Inflammatory macrophage (primary cell): ENCODE data around the gene REV1.
"Not testable (repeated sequence)": the region's sequence is repeated elsewhere in the genome, so short reads cannot be mapped to it uniquely, and the experiment has no call there.

Experiments used
- DNase-seq, 2 donors: peaks; one replicate each; pipeline ENCODE4 v3.0.0-alpha.2; 2020 to 2022
- total RNA-seq, 18 experiments: gene quantifications; one replicate each; lab custom pipeline; 2026; ENCODE audit warnings: mixed read lengths in 6 of 18, inconsistent platforms in 2 of 18; lab: John Stamatoyannopoulos, UW

The REV1 gene
- total RNA-seq: 15.7 to 39.9 (median 30.8) reads per million in 18 experiments

DNA sequence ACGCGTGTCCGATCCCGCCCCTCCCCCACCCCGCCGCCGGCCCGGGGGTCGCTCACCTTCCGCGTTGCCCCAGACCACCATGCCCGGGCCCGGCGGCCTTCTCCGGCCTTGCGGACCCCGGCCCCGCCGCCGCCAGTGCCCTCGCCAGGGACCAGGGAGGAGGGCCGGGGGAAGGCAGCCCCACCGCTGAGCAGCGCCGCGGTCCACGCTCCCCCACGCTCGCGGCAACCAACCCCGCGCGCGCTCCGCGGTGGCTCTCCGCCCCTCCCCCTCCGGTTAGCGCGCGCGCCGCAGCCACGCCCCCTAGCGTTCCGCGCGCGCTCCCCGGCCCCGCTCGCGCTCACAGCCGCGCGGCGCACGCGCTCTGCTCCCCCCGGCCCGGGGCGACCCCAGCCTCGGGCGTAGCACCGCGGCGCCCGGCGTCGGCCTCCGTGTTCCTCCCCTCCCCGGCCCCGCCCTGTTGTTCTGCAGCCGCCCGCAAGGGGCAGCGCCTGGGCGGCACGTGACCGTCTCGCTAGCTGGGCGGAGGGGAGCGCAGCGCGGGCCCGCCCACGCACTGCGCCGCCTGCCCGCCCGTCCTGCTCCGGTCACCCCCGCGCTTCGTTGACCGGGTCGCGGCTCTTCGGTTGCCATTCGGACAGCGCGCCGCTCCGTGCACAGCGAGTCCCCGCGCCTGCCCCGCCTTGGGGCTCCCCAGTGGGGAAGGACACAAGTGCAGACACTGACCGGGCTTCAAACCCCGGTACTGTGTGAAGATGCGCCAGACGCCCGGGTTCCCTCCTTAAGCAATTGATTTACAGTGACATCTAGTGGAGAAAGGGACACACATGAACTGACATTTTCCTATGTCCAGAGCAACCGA, at the start of gene REV1:
Gene REV1 (minus strand): TSS at position 257 of the 862 bp plus-strand sequence. CDS start 25,042 bp downstream, outside the sequence.
- DNase-seq: peak; percentile 96 to 97

- DNase-seq: no peak
These were observed 48.2 kb upstream of the REV1 start for GRCh38 chr2:99537910-99538485.

DNA sequence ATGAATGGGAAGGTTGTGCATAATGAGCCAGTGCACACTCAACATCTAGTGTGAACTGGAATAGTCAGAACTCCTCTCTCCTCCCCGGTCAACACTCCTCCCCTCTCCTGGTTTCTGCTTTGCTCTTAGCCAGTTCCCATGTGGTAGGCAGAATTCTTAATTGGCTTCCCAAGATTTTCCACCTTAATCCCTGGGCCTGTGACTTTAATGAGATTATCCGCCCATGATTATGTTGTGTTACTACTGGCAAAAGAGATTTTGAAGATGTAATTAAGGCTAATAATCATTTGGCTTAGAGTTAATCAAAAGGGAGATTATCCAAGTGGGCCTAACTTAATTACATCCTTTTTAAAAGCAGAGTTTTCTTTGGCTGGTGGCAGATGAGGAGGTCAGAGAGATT, 34.2 kb upstream of the REV1 start:
- DNase-seq: no peak

- no peak for DNase-seq
These were observed 32.3 kb upstream of the REV1 start for GRCh38 chr2:99522157-99522556.

DNA sequence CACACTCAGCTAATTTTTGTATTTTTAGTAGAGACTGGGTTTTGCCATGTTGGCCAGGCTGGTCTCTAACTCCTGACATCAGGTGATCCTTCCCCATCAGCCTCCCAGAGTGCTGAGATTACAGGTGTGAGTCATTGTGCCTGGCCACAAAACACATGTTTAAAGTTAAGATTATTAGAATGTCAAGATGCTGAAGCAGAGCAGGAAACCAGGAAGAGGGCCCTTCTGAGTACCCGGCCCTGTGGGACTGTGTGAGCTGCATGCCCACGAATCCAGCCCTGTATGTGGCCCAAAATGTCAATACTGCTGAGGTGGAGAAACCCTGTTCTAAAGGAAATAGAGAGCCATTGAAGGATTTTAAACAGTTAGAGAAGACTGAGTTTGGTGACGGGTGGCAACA, 31.0 kb upstream of the REV1 start:
- DNase-seq: no peak

GRCh38 chr2:99520195-99520594, 30.4 kb upstream of the REV1 start:
- no peak for DNase-seq

GRCh38 chr2:99514357-99514756, 24.5 kb upstream of the REV1 start:
- DNase-seq: no peak

- no peak for DNase-seq
These were observed 22.4 kb upstream of the REV1 start for GRCh38 chr2:99512181-99512591.

- DNase-seq: no peak
These were observed 19.6 kb upstream of the REV1 start for GRCh38 chr2:99509387-99509786.

DNA sequence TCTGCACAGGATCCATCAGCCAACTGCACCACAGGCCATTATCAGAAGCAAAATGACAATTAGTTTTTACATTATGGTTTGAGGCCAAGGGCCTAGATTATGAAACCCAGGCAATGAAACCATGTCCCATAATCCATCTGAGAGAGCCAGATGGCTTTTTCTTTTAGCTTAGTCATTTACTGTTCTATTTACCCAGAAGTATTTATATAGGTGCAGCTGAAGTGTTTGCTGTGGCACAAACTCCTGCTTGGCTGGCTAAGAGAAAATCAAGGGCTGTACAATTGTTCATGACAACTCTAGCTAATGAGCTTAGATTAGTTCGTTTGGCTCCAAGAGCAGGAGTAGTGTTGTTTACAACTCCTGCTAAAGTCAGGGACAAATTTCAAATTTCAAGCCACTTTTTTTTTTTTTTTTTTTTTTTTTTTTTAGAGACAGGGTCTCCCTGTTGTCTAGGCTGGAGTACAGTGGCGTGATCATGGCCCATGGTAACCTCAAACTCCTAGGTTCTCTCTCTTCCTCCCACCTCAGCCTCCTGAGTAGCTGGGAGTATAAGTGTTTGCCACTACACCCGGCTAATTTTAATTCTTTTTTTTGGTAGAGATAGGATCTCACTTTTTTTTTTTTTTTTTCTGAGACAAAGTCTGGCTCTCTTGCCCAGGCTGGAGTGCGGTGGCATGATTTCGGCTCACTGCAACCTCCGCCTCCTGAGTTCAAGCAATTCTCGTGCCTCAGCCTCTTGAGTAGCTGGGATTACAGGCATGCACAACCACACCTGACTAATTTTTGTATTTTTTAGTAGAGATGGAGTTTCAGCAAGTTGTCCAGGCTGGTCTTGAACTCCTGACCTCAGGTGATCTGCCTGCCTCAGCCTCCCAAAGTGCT, 18.4 kb upstream of the REV1 start:
- no peak for DNase-seq

DNA sequence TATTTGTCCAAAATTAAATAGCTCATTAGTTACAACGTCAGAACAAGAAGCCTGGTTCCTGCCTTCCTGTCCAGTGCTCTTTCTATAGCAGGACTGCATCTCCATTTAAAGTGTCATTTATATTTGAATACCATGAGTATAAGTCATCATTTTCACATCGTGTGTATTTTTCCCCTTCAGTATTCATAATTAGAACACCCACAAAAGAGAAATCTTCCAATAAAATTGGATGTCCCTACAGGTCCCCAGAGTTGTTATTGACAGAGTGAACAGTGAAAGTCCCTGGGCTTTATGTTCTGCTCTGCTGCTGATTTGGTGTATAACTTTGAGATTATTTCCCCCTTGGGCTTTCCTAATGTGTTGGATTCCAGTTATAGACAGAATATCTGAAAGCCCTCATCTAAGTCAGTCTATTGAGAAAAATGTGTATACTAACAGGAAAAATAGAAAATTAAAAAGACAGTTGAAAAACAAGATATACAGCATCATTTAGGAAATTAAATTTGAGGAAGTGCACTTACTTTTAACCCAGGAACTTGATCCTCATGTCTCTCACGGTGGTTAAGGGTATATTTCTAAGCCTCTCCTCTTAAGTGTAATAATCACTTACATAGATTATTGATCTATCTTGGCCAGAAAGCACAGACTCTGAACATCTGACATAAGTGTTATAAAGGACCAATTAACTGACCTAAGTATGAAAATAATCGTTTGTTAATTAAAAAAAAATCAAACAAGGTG, 15.2 kb upstream of the REV1 start:
- DNase-seq: no peak

DNA sequence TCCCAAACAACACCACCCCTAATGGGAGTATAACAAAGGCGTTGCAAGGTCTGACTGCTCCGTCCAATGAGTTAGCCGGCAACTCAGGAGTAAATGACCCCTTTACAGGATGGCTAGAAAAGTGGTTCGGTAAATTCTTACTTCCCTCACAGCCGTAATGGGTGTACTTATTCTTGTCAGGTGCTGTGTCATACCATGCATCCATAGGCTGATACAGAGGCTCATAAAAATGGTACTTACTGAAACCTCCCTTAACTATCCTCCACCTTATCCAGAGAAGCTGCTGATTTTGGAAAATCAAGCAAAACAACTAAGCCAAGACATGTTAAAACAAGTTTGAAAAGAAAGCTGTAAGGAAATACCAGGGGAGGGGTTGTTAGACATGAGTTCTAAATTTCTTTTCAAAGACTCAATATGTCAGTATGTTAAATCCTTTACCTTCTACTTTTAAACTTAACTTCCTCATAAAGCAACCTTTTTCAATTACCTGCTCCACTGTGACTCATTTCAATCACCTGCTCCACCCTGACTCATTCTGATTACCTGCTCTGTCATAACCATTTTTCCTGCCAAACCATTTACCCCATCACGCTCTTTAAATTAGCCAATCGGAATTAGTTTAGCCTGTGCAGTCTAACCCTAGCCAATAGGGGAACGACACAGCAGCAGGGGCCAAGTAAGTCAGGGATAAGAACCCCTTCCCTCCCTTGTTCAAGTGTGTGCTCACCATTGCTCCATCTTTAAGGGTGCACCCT, 14.0 kb upstream of the REV1 start:
- not testable (repeated sequence) for DNase-seq

DNA sequence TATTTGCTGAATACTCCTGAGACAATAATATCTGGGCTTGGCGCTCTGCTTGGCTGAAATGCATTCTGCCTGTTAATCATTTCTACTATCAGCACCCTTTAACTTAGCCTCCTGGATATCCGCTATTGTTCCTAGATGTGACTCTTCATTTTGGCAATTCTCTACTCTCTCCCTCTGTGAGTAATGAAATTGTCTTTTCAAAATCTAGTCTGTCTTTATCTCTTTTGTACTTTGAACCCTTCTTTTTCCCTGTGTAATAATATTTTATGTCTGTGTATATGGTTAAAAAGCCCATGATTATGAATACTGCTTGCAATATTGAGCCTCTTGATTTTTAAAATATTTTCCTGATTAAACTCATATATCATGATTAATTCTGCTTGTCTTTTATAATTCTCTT, 6.2 kb upstream of the REV1 start:
- DNase-seq: no peak

DNA sequence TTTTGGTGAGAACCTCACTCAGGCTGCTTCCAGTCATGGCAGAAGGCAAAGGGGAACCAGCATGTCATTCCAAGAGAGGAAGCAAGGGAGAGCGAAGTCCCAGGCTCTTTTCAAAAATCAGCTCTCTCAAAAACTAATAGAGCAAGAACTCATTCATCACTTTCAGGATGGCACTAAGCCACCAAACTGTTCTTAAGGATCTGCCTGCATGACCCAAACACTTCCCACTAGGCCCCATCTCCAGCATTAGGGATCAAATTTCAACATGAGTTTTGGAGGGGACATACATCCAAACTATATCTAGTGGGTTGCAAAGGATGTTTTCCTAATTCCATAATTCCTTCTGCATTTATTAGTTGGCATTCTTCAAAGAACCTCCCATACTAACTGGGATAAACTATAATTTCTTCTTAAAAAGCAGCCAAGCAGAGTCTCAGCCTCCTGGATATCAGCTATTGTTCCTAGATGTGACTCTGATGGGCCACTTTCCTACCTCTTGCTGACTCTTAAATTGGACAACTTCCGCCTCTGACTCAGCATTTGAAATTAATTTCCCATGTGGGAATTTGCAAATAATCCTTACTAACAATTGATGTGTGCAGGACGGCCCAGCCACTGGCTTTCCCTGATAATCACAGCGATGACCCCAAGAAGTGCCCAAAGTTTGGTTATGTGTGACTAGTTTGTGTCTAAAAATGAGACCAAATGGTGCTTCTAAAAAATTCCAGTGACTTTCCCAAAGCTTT, 5.5 kb upstream of the REV1 start:
- no peak for DNase-seq

- DNase-seq: no peak
These were observed 2.9 kb upstream of the REV1 start for GRCh38 chr2:99492721-99493120.

DNA sequence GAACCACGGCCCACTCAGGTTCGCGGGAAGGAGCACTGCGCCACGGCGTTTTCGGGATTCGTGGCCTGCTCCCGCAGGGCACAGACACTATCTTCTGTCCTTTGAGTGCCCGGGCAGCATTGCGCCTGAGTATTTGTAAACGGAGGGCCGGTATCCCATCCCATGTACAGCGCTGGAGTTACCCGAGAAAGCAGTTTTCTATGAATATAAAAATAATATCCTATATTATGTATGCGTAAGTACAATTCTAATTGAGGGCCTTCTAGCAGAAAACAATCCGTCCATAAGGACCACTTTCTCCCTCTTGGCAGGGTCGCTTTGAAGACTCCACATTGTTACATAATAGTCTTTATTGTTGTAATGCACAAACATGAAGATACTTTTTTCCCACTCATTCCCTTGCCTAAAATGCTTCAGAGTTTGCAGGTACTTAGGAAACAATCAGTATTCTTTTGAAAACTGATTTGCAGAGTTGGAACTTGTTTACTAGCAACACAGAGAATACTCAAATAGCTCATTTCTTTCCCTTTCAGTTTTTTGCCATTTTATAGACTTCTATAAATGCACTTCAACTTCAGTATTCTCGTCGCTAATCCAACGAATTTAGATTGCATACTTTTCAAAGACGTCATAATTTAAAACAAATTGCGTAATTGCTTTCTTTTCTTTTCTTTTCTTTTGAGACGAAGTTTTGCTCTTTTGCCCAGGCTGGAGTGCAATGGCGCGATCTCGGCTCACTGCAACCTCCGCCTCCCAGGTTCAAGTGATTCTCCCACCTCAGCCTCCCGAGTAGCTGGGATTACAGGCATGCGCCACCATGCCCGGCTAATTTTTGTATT, 1.0 kb upstream of the REV1 start:
- no peak for DNase-seq

DNA sequence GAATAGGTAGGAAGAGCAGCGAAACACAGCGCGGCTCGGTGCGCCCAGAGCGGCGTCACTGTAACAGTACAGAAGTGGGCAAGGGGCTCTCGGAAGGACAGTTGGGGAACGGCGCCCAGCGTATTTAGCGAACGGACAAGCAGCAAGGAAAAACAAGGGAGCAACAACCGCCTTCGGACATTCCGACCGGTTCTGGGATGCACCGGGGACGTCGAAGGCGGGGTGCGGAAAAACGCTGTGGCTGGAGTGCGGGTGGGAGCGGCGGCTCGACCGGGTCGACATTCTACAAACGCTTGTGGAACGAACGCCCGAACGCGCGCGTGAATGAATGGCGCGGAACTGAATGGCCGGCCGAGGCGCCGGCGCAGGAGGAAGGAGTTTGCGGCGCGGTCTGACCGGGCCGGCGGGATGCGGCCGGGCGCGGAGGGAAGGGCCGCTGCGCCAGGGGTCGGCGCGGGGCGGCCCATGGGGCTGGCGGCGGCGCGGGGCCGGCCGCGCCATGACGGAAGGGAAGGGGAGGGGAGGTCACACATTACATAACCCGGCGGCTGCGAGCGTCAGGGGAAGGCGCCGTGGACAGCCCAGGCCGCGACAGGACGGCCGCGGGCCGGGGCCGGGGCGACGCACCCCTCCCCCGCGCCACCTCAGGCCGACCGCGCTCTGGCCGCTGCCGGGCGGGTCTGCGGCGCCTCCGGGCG, 605 bp downstream of the REV1 start:
- DNase-seq: peak; percentile 70 to 71

DNA sequence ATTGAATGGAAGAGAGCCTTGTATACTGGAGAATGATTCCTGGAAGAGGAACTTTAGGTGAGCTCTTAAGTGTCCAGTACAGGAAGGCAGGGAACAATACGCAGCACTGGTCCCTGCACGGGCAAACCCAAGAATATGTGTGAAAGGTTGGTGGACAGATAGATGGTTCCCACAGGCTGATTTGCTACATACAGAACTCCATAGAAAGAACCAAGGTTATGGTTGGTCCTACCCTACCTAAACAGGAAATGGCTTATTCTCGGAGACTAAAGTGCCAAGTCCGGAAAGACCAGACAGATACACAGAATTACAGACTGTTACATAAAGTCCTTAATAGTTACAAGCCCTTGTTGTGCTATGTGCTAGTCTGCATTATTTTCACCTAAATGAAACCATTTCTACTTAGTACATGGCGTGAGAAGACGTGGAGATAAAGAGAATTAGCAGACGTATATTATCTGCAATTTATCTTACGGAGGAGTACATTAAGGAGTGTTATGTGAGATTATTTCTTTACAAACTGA, 1.2 kb downstream of the REV1 start:
- DNase-seq: peak in 1 of 2 donors; percentile 9

GRCh38 chr2:99487906-99488305, 1.9 kb downstream of the REV1 start:
- DNase-seq: no peak
